ENCODE results near the gene CDK4.

CDK4 gene

DNA sequence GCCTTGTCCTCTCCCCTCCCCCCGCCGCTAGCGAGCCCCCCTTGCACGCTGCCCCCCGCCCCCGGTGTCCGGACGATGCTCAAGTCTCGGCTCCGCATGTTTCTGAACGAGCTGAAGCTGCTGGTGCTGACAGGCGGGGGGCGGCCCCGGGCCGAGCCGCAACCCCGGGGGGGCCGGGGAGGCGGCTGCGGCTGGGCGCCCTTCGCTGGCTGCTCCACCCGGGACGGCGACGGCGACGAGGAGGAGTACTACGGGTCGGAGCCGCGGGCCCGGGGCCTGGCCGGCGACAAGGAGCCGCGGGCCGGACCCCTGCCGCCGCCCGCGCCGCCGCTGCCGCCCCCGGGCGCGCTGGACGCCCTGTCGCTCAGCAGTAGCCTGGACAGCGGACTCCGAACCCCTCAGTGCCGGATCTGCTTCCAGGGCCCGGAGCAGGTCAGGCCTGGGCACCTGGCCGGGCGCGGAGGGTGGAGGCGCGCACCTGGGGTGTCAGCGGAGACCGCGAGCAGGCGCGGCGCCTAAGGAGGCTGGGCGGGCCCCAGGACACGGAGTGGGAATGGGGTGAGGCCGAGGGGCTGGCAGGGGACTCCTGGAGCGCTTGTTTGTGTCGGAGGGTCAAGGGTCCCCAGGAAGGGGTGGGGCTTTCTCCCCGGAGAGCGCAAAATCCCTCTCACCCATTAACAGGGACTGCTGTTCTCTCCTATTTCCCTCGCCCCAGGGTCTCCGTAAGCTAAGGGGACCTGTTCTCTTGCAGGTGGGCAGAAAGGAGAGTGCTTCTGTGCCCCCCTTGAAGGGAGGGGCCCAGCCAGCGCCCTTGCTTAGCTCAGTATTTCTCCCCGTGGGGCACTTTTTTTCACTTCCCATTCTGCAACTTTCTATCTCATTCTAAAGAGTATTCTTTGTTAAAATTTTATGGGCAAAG is 3.6 kb upstream of the CDK4 start:
- DNase-seq (ENCODE audit: low read depth): no peak

DNA sequence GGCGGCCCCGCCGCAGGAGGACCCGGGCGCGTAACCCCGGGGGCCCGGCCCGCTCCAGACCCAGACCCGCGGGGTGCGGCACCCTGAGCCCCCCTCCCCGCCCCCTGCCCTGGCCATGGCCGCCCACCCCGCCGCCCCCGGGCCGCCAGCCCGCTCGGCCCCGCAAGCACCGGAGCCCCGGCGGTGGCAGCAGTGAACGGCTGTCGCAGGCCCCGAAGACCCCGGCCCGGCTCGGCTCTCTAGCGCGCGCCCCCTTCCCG is 3.0 kb upstream of the CDK4 start:
- no peak for DNase-seq (ENCODE audit: low read depth)

DNA sequence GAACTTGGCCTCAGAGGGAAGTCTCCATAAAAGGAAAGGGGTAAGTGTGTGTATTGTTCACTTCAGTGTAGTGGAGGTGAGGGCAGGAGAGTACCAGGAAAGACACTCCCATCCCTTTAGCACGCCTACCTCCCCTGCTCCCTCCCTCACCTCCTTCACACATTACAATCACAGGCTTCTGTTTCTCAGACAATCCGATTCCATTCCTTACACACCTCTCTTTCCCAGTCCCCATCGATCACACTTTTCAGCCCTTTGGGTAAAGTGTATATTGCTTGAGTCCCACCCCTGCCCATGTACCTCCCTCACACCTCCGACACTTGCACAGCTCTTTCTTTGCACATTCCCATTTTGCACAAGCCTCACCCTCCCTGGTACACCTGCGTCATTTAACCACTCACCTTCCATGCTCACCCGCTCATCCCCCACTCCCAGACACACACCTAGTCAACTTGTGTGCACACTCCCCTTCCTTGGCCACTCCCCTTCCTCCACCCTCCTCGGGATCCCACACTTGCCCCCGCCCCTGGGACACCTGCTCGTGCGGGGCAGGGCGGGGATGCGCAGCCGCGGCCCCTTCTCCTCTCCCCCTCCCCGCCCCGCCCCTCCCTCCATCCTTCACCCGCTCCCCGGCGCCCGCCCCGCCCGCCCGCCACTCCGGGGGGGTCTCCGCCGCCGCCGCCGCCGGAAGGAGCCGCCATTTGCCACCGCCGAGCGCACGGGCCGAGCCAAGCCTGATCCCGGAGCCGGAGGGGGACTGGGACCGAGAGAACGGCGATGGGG is 2.5 kb upstream of the CDK4 start, which contains the start of gene MARCHF9:
Gene MARCHF9, plus strand, starts transcription at position 693 of the 783 bp plus-strand sequence. CDS start 426 bp downstream, outside the sequence.
- no peak for DNase-seq (ENCODE audit: low read depth)

- no peak for DNase-seq (ENCODE audit: low read depth)
Observed at GRCh38 chr12:57753756-57754337, 1.7 kb upstream of the CDK4 start.

DNA sequence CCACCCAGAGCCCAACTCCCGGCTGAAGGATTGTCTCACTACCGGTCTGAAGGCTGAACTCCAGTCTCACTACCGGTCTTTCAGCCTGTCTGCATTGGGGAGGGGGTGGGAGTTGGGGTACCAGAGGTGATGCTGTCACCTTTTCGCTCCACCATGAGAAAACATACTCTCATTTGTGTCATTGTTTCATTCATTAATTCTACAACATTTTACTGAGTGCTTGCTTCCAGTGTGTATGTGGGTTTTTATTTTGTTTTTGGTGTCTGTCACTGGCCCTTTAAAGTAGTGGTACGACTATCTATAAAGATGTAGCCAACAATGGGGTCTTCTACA is 524 bp upstream of the CDK4 start:
- no peak for DNase-seq (ENCODE audit: low read depth)

DNA sequence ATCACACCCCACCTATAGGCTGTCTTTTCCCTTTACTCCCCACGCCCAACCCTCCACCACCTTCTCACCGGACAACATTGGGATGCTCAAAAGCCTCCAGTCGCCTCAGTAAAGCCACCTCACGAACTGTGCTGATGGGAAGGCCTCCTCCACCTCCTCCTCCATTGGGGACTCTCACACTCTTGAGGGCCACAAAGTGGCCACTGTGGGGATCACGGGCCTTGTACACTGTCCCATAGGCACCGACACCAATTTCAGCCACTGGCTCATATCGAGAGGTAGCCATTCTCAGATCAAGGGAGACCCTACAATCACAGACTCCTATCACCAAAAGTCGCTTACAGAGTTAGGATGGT is 700 bp downstream of the CDK4 start:
- no peak for DNase-seq (ENCODE audit: low read depth)

GRCh38 chr12:57750561-57751431 is 1.3 kb downstream of the CDK4 start:
- no peak for DNase-seq (ENCODE audit: low read depth)

GRCh38 chr12:57749061-57749460 is 3.0 kb downstream of the CDK4 start:
- no peak for DNase-seq (ENCODE audit: low read depth)

- DNase-seq (ENCODE audit: low read depth): no peak
Observed at GRCh38 chr12:57746025-57746424, 6.1 kb downstream of the CDK4 start.

- DNase-seq (ENCODE audit: low read depth): no peak
Observed at GRCh38 chr12:57745485-57745881, 6.6 kb downstream of the CDK4 start.

DNA sequence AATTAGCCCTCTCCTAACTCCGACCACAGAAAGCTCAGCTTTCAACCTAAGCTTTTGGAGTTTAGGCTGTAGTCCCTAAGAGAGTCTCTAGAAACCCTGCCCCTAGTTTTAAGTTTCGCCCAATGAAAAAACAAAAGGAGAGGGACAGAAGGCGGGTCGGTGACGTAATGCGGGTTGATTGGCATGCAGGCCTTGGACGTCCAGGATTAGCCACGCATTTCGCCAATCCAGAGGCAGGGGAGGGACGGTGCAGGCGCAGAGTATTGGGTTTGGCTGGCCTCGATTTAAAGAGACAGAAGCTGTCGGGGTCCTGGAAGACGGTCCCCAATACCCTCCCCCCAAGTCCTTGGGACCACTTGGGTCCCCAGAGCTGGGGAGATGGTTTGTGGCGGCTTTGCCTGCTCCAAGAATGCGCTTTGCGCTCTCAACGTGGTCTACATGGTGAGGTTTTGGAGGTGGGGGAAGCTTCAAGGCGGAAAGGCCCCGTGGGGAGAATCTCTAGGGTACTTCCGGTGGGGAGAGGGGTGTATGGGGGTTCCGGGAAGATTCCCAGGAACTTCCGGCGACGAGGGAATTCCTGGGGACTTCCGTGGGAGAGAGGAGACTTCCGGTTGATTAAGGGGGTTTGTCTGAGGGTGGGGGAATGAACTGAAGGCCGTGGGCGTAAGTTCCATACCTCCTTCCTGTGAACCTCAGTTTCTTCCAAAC is 7.2 kb downstream of the CDK4 start, which contains the start of gene TSPAN31:
Gene TSPAN31, plus strand, starts transcription at position 263 of the 708 bp plus-strand sequence. Its CDS starts 116 bp downstream, at position 379.
- peak; percentile 92 for DNase-seq (ENCODE audit: low read depth)

DNA sequence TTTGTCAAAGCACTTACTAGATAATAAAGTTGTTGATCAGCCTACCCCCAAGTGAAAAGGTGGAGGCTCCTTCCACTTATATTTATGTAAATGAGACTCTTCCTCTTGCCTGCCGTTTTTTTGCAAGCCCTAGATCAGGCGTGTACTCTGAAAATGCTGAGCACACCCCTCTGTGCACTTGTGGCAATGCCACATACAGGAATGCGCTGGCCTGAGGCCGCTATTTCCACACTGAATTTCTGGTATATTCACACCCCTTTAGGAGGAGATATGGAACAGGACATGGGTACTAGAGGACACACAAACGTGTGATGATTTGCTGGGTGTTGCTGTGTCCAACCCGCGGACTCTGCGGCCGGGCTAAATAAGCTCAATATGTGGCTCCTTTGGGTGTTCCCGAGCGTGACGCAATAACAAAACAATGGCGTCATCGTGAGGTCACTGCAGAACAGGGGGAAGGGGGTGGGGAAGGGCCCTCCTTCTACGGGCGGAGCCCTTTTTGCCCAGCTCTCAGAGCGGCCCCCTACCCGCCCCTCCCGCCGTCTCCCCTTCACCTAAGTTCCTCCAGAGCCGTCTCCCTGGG is 7.8 kb downstream of the CDK4 start:
- DNase-seq (ENCODE audit: low read depth): no peak

- DNase-seq (ENCODE audit: low read depth): no peak
Observed at GRCh38 chr12:57743769-57744168, 8.3 kb downstream of the CDK4 start.

DNA sequence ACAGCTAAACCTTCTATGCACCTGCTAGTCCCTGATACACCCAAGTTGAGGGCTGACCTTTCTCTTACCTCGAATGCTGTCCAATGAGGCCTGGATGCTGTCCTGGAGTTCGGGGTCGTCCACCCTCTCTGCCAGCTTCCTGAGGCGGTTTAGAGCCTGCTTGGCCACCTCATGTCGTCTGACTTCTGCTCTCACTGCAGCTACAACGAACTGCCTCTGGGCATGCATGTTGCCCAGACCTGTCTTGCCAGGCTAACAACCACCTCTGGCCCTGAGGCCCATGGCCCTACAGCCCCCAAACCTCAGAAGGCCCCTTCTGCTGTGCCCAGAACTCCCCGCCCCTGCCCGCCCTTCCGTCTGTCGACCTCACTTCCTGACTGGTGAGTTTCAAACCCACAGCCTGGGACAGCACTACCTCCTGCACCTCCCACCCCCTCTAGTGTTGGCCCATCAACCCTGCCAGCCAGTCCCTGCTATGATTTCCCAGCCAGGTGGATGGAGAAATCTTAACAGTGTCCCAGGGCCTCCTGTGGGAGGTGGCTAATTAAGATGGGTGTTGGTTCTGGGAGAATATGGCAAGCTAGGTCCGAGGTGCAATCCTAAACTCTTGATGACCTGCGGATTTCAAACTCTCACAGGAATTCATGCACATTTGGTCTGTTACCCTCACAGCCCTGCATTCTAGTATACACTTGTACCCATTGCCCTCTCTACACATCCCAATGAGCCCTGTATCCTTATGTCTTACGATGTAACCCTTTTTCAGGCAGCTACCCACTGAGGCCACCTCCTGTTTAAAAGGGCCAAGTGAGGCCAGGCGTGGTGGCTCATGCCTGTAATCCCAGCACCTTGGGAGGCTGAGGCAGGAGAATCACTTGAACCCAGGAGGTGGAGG is 10.0 kb downstream of the CDK4 start:
- no peak for DNase-seq (ENCODE audit: low read depth)

GRCh38 chr12:57741413-57741789 is 10.7 kb downstream of the CDK4 start:
- DNase-seq (ENCODE audit: low read depth): no peak

DNA sequence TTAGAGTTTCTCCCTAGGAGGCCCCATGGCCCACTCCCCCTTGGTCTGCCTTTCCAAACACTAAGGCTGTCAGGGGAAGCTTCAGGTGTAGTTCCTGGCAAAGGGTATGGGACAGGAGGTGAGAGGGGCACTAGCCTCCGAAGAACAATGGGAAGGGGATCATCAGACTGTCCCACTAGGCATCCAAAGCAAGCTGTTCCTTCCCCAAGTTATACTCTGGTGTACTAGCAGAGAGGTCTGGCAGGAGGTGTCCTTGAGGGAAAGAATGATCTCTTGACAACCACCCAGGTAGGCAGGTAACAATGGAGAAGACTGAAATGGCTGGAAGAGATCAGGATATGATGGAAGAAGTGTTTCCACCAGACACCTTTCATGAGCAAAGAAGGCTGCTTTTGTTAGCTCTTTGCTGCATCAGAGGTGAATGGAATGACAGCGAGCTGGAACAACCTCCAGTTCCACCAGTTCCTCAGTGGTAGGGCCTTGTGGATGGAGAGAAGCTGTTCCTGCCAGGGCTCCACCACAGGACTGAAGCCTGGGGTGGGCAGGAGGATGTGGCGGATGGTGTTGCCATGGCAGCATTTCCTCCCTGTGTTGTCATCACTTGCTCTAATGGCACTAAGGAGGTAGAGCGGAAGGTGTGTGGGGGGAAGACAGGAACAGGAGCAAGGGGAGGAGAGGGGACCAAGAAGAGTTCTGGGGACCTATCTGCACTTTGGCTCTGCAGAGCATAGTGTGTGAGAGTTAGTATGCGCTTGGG is 11.3 kb downstream of the CDK4 start:
- DNase-seq (ENCODE audit: low read depth): no peak

GRCh38 chr12:57739914-57740538 is 12.1 kb downstream of the CDK4 start:
- DNase-seq (ENCODE audit: low read depth): no peak

DNA sequence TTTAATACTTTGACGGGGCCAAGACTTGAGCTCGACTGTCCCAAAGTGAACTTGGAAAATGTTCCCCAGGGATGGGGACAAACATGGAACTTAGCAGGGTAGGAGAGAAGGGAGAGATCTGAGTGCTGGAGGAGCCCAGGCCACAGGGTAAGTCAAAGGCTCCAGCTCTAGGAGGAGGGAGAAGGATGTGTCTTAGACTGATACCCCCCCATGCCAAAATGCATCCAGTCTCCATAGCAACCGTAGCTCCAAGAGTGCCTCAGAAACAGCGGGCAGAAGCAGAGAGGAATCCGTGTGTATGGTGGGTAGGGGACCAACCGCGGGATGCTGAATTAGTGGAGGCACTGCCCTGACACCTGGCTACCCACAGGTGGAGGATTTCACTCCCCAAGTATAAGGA is 12.7 kb downstream of the CDK4 start:
- no peak for DNase-seq (ENCODE audit: low read depth)

Measured in GM04503 (cell line).